OCI-M2 (cell line): ENCODE results near the gene SYT3.

Experiments used
- DNase-seq: peaks from one replicate; lab custom pipeline; 2025; ENCODE audit not compliant: unreplicated experiment; lab: John Stamatoyannopoulos, UW

Gene SYT3

DNA sequence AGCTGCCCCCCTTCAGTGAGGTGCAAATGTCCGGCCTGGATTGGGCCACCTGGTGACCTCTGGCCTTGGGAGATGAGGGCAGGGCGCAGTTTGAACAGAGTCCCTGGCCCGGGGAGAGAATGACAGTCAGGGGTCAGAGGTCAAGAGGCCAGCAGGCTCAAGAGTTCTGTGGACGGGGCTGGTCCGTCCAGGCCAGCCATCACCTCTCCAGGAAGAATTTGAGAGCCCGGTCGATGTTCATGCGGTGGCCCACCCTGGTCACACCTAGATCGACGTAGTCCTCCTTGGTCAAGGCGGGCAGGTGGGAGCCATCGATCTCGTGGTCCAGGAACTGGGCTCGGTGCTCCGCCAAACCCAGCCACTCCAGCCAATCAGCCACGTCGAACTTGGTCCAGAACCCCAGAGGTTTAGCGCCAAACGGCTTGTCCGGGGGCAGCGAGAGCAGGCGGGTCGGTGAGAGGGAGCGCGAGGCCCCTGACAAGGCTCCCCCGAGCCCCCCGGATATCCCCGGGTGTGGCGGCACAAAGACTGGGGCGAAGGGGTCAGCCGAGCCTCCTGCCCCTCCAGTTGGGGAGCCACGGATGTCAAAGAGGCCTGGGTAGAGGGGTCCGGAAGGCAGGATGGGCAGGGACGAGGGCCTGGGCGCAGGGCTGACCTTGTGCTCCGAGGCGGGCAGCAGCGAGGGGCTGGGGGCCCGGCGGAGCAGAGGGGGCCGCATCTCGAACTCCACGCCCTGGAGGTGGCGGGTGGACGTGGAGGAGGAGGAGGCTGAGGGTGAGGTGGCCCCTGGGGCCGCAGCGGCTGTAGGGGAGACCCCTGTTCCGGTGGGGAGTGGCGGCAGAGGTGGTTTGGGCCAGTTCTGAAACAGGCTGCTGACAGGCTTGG lies 22.3 kb upstream of the SYT3 start:
- no peak for DNase-seq

DNA sequence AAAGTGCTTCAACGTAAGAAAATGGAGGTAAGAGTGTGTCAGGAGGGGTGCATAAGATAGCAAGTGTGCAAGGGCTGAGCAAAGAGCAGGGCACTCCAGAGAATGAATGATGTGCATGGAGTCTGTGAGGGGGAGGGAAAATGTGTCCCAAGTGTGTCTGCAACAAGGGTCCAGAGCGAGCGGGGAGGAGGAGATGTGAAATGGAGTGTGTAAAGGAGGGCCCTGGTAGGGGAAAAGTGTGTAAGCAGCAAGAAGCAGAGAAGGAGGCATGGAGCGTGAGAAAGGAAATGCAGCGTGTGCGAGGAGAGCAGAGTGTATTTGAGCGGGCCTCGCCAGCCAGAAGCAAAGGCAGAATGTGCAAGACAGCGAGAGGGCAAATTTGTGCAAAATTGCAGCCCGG lies 21.3 kb upstream of the SYT3 start:
- no peak for DNase-seq

DNA sequence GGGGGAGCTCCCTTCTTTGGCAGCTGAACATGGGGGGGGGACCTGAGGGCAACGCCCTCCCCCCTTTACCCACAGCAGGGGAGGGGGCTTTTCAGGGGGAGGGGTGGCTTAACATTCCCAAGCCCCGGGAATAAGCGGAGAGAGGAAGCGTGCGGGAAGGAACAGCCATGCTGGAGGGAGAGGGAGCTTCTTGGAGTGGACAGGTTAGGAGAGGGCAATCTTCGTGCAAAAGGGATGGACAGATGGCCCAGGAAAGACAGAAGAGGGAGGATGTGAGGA lies 20.3 kb upstream of the SYT3 start:
- no peak for DNase-seq

- DNase-seq, result no peak
Measured at GRCh38 chr19:50659318-50660087, 19.8 kb upstream of the SYT3 start.

DNA sequence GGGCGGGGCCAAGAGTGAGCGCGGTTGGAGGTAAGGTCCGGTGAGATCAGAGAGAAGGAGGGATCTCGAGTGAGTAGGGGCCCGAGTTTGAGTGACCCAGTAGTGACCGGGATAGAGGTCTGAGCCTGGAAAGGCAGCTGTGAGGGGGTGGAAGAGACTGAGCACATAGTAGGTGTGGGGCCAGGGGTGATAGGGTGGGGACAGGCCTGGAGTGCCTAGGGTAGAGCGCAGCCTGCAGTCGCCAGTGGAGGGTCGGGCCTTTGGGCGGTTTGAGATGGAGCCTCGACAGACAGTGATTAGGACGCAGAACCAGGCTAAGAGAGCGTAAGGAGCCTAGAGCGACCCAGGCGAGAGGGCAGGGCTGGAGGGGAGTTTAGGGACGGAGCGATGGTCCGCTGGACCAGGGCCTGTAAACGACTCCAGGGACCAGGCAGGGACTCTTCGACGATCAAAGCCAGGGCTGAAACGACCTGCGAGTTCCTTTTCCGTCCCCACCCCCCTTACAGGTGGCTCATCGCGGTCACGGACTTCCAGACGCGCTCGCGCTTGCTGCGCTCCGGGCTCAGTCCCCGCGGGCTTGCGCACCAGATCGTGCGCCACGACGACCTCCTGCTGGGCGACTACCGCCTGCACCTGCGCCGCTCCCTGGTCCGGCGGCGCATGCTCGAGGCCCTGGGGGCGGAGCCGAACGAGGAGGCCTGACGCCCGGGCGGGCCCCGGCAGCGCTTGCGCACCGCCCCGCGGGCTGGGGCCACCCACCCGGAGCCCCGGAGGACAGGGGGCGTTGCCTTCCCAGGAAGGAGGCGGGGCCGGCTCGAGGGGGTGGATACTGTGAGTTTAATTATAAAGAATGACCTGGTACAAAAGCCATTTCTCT lies 19.0 kb upstream of the SYT3 start:
- DNase-seq, result peak; percentile 97

- peak; percentile 100 for DNase-seq
Measured at GRCh38 chr19:50657712-50658440, 18.2 kb upstream of the SYT3 start.

DNA sequence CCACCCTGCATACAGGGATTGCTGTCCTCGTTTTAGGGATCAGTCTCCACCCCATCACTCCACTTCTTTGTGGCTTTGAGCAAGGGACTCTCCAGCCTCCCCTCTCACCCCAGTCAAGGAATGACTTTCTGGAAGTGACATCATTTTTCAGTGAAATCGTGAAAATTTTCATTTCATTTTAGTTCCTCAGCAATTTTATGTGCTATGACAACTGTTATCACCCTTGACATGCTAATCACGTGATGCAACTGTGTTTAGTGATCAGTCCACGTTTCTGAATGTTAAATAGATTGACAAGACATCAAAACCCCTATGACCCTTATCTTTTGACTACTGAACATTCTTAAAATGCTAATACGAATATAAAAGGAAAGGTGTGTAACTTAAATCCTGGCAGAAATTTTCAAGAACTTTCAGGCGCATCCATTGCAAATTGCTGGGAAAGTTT lies 17.6 kb upstream of the SYT3 start:
- no peak for DNase-seq

GRCh38 chr19:50654882-50655281 lies 15.2 kb upstream of the SYT3 start:
- DNase-seq, result no peak

DNA sequence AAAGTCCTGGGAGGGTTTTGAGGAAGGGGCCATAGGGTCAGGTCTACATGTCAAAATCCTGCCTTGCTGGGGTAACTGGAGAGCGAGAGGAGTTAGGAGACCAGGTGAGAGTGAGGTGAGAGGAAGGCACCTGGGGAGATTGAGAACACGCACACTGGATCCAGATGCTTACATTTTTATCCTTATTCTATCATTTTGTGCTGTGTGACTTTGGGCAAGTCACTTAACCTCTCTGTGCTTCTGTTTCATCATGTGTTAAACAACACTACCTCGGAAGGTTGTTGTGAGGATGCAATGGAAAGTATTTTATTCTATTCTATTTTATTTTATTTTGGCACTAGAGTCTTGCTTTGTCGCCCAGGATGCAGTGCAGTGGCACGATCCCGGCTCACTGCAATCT lies 13.0 kb upstream of the SYT3 start:
- no peak for DNase-seq

DNA sequence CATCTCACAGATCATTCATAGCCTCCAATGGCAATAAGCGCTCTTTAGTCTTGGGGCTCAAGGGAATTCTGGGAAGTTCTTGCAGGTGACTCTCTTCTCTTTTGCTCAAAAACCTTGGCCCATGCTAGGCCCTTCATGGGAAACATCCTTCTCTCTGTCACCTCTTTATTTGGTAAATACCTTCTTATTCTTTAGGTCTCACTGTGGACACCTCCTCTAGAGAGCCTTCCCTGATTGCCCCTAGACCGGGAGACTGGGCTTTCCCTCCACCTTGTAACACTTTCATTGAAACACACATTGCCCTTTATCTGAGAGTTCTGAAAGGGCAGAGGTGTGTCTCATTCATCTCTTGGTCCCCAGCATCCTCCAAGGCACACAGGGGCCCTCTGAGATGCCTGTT lies 11.5 kb upstream of the SYT3 start:
- DNase-seq, result no peak

GRCh38 chr19:50649433-50650391 lies 10.0 kb upstream of the SYT3 start, which contains the start of gene C19orf81:
C19orf81 (plus strand) TSS chr19:50649445; CDS start chr19:50649445, 0 bp downstream.
- no peak for DNase-seq

DNA sequence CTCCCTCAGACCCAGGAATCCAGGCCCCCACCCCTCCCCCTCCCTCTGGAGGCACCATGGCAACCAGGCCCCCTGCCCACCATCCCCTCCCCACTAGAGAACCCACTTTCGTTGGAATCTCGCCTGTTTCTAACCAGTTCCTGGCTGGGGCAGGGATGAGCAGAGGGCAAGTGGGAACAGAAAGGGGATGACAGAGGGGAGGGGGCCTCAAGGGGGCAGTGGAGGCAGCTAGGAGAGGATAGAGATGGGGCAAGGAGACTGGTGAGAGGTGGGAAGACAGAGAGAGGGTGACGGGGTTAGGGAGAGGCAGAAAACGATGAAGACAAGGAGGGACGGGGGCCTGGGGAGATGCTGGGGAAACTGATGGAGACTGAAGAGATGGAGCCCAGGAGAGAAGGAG lies 9.0 kb upstream of the SYT3 start:
- no peak for DNase-seq

GRCh38 chr19:50647879-50648615 lies 8.4 kb upstream of the SYT3 start:
- DNase-seq, result no peak

DNA sequence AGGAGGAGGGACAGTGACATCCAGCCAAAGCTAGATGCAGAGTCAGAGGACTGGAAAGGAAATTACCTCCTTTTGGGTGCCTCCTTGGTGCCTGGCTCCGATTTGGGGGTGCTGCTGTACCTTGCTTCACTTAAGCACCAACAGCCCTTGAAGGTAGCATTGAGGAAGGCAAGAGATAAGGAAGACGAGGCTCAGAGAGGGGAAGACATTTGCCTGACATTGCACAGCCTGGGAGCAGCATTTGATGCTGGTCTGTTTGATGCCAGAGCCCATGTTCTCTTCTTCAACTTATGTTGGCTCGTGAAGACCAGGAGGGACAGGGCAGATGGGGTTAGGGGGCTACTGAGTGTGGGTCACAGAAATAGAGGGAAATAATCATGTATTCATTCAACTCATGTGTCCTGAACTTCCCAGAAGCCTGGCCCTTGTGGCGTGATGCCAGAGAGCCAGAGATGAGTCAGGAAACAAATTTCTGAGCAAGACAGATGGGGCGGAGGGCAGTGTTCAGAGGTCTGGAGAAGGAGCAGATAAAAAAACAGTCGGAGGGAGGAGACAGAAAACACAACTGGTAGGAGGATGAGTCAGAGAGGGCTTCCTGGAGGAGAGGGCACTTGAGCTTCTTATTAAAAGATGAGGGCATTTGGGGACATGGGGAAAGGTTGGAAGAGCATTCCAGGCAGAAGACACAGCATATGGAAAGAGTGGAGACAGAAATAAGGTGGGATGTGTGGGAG lies 6.6 kb upstream of the SYT3 start:
- DNase-seq, result no peak

DNA sequence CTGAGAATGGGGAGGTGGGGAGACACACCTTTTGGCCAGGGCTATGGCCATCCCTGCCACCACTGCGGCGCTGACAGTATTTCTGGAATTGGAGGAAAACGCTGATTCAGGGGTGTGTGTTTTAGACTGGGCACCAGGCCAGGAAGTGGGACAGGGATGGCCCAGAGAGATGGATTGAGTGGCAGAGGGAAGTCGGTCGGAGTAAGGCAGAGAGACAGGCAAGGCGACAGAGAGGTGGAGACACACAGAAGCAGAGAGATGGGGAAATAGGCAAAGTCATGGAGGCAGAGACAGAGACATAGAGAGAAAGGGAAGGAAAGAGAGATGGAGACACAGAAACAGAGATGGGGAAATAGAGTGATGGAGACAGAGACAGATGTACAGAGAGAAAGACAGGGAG lies 5.4 kb upstream of the SYT3 start:
- no peak for DNase-seq

DNA sequence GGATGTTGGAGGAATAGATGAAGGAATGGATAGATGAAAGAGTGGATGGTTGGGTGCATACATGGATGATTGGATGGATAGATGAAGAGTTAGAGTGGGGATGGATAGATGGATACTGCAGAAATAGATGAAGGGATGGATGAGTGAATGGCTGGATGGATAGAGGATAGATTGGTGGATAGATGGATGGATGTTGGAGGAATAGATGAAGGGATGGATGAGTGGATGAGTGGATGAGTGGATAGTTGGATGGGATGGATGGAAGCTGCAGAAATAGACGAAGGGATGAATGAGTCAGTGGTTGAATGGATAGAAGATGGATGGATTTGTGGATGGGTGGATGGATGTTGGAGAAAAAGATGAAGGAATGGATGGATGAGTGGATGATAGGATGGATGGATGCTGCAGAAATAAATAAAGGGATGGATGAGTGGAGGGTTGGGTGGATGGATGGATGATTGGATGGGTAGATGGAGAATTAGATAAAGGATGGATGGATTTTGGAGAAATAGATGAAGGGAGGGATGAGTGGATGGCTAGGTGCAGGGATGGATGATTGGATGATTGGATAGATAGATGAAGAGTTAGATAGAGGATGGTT lies 4.7 kb upstream of the SYT3 start:
- no peak for DNase-seq

- no peak for DNase-seq
Measured at GRCh38 chr19:50640368-50640767, 687 bp upstream of the SYT3 start.

DNA sequence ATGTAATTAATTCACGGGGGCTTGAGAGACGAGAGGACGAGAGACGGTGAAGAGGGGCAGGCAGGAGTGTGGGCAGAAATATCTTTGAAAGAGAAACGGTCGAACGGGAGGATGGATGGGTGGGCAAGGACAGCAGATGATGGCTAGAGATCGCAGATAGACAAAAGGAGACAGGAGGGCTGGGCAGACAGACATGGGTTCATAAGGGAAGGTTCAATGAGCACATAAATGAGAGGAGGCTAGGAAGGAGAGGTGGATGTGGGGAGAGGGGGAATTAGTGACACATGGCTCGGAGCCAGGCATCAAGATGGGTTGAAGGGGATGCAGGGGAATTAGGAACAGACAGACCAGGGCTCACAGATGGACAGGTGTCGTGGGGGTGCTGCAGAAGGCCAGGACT lies 1.1 kb downstream of the SYT3 start:
- DNase-seq, result no peak
